Liver (tissue), 9 donors: ENCODE data around the gene SIK3. TPM values are rescaled to one million over a fixed set of nuclear protein-coding genes. Genes with fewer than 3 reads are reported as not detected.

ENCODE experiments used
- DNase-seq: peaks from one replicate; pipeline ENCODE4 v3.0.0-alpha.2; 2017; ENCODE audit warnings: low spot score
- H3K27ac ChIP-seq, 2 donors: one replicate each; pipeline ENCODE4 v1.7.0; 2013; ENCODE audit warnings: inconsistent platforms in 2 of 2, low read length in 2 of 2, control low read depth in 1 of 2, low read depth in 1 of 2, mild to moderate bottlenecking in 1 of 2
- H3K27me3 ChIP-seq, 4 donors: one replicate each; pipeline versions ENCODE4 v1.6.1 to v1.7.0; 2013; ENCODE audit warnings: low read length in 3 of 4, inconsistent platforms in 1 of 4, mild to moderate bottlenecking in 1 of 4, moderate library complexity in 1 of 4; ENCODE audit not compliant: control insufficient read depth in 4 of 4, insufficient read depth in 4 of 4
- H3K36me3 ChIP-seq, 4 donors: one replicate each; pipeline versions ENCODE4 v1.6.1 to v1.7.0; 2013; ENCODE audit warnings: low read length in 3 of 4, mild to moderate bottlenecking in 3 of 4, low read depth in 1 of 4, moderate library complexity in 1 of 4; ENCODE audit not compliant: control insufficient read depth in 4 of 4, insufficient read depth in 3 of 4
- H3K4me1 ChIP-seq, 4 donors: one replicate each; pipeline versions ENCODE4 v1.6.1 to v1.7.0; 2013; ENCODE audit warnings: low read length in 3 of 4, mild to moderate bottlenecking in 3 of 4, moderate library complexity in 1 of 4; ENCODE audit not compliant: control insufficient read depth in 4 of 4, insufficient read depth in 4 of 4
- H3K4me3 ChIP-seq, 3 donors: one replicate each; pipeline versions ENCODE4 v1.6.1 to v1.7.0; 2013; ENCODE audit warnings: low read length in 3 of 3, control low read depth in 1 of 3, low read depth in 1 of 3, mild to moderate bottlenecking in 1 of 3
- H3K9ac ChIP-seq, 2 donors: one replicate each; pipeline ENCODE4 v1.7.0; 2013; ENCODE audit warnings: low read length in 2 of 2, mild to moderate bottlenecking in 2 of 2, moderate library complexity in 2 of 2, control low read depth in 1 of 2, low read depth in 1 of 2
- H3K9me3 ChIP-seq, 4 donors: one replicate each; pipeline versions ENCODE4 v1.6.1 to v1.7.0; 2013; ENCODE audit warnings: low read length in 3 of 4; ENCODE audit not compliant: control insufficient read depth in 4 of 4
- ATF3 ChIP-seq: IDR thresholded peaks from 2 replicates; pipeline ENCODE4 v1.6.1; 2016; ENCODE audit warnings: antibody characterized with exemption
- CTCF ChIP-seq: fragments of 150-350 bp; IDR thresholded peaks from 2 replicates; pipeline ENCODE4 v1.5.1; 2017; ENCODE audit warnings: improper control_type of control experiment, low read depth, low read length; ENCODE audit not compliant: missing input control
- FOXA1 ChIP-seq: IDR thresholded peaks from 2 replicates; pipeline ENCODE4 v1.6.1; 2016; ENCODE audit warnings: antibody characterized with exemption
- FOXA2 ChIP-seq: IDR thresholded peaks from 2 replicates; pipeline ENCODE4 v1.6.1; 2016; ENCODE audit warnings: antibody characterized with exemption
- GABPA ChIP-seq, 2 donors: IDR thresholded peaks in 1 of 2; conservative IDR thresholded peaks in 1 of 2; 2 replicates each; pipeline ENCODE4 v1.6.1; 2016; ENCODE audit warnings: antibody characterized with exemption in 2 of 2, mild to moderate bottlenecking in 1 of 2, moderate library complexity in 1 of 2
- HNF4A ChIP-seq, 2 donors: conservative IDR thresholded peaks; 2 replicates each; pipeline ENCODE4 v1.6.1; 2016; ENCODE audit warnings: antibody characterized with exemption in 2 of 2, mild to moderate bottlenecking in 2 of 2
- HNF4G ChIP-seq: IDR thresholded peaks from 2 replicates; pipeline ENCODE4 v1.6.1; 2016; ENCODE audit warnings: antibody characterized with exemption
- JUND ChIP-seq, 2 donors: IDR thresholded peaks; 2 replicates each; pipeline ENCODE4 v1.6.1; 2016; ENCODE audit warnings: antibody characterized with exemption in 2 of 2
- MAX ChIP-seq: IDR thresholded peaks from 2 replicates; pipeline ENCODE4 v1.6.1; 2016; ENCODE audit warnings: antibody characterized with exemption
- NR2F2 ChIP-seq: IDR thresholded peaks from 2 replicates; pipeline ENCODE4 v1.6.1; 2016; ENCODE audit warnings: antibody characterized with exemption
- RAD21 ChIP-seq, 2 donors: IDR thresholded peaks; 2 replicates each; pipeline ENCODE4 v1.6.1; 2016; ENCODE audit warnings: antibody characterized with exemption in 2 of 2, mild to moderate bottlenecking in 2 of 2
- REST ChIP-seq: IDR thresholded peaks from 2 replicates; pipeline ENCODE4 v1.6.1; 2016; ENCODE audit warnings: antibody characterized with exemption, mild to moderate bottlenecking
- RXRA ChIP-seq, 2 donors: IDR thresholded peaks; 2 replicates each; pipeline ENCODE4 v1.6.1; 2017 to 2018; ENCODE audit warnings: antibody characterized with exemption in 2 of 2, mild to moderate bottlenecking in 1 of 2
- TAF1 ChIP-seq: conservative IDR thresholded peaks from 2 replicates; pipeline ENCODE4 v1.6.1; 2016; ENCODE audit warnings: antibody characterized with exemption, mild to moderate bottlenecking
- WGBS: extraction: QIAGEN DNeasy Blood & Tissue Kit; methylation state at CpG from one replicate; pipeline ENCODE4 v1.1.7; 2013; 5-methylcytosine and 5-hydroxymethylcytosine counted together
- polyA plus RNA-seq, 2 donors: library from polyadenylated mRNA; stranded (reverse) in 1 of 2; unstranded in 1 of 2; fragments of 200-250 nt in 1 of 2; fragments of >200 nt in 1 of 2; fragmentation: Nextera tagmentation in 1 of 2; extraction: Ambion mirVana in 1 of 2; gene quantifications; one replicate each; pipeline versions ENCODE4 v1.2.1 to v1.2.3, GENCODE V29; 2013 to 2015
- total RNA-seq, 2 donors: library from RNA; depleted of rRNA; stranded (reverse); fragments of >200 nt; gene quantifications; one replicate each; pipeline ENCODE4 v1.2.3, GENCODE V29; 2014
- TF ChIP-seq, protein P1 (sequence below): IDR thresholded peaks from 2 replicates; pipeline ENCODE4 v1.6.1; 2016; ENCODE audit warnings: antibody characterized with exemption
- donor health status: healthy.
- donor health status: healthy.
- donor health status: healthy.
- donor health status: healthy.
- donor health status: healthy.

The SIK3 gene
- total and polyA plus RNA-seq, 4 donors: 6.9 to 52.4 (median 14.4) TPM

DNA sequence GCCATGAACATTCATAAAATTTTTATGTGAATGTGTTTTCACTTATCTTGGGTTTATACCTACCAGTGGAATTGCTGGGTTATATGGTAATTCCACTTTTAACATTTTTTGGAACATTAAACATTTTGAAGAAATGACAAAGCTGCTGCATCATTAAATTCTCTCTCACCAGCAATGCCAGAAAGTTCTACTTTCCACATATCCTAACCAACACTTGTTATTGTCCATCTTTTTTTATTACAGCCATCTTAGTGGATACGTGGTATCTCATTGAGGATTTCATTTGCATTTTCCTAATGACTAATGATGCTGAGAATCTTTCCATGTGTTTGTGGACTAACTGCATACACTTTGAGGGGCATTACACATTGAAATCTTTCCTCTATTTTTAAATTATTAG, 122.6 kb downstream of the SIK3 start:
- Histone ChIP-seq H3K27ac (no peak overlapping the region), H3K4me3 (no peak overlapping the region), H3K9ac (no peak overlapping the region), H3K36me3 (no peaks in the 10 kb centered on the region), H3K9me3 (no peaks in the 10 kb centered on the region), H3K4me1 (peaks cover 2 to 13% (median 8%) of the 10 kb centered on the region in 4 donors), H3K27me3 (no peaks in the 10 kb centered on the region)
- DNase-seq: no peak
- TF ChIP-seq RXRA (IDR thresholded peaks at IDR 0.05): no peak
- WGBS: 94% methylated on average over 1 of the region's 1 CpG

DNA sequence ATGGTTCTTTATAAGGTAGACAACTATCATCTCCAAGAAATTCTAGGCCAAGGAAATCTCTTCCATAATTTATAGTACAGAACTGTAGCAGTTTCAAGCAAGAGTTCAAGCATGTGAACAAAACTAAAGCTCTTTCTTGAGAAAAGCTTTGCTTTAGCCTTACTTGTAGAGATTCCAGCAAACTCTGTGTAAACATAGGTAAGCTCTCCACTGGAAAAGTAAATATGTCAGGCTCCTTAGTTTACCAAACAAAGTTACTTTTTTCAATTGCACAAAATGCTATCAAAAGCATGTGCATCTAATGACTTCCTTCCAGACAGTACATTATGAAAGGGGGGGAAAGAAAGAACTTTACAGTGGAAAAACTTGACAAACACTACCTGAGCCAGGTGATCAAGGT, 125.0 kb downstream of the SIK3 start:
- H3K36me3 ChIP-seq: no peaks in the 10 kb centered on the region
- H3K4me3 ChIP-seq: no peak overlapping the region
- H3K4me1 ChIP-seq: peaks cover 2 to 13% (median 8%) of the 10 kb centered on the region in 4 donors
- no peak overlapping the region for H3K9ac ChIP-seq
- H3K9me3 ChIP-seq: no peaks in the 10 kb centered on the region
- peak; percentile 53 for TF ChIP-seq FOXA2
- TF ChIP-seq RXRA (IDR thresholded peaks at IDR 0.05): no peak
- TF ChIP-seq FOXA1: peak; percentile 47
- no peak overlapping the region for H3K27ac ChIP-seq
- DNase-seq: no peak
- no peaks in the 10 kb centered on the region for H3K27me3 ChIP-seq

- H3K4me3 ChIP-seq: no peak overlapping the region
- no peak for DNase-seq
- WGBS: 82% methylated on average over 4 of the region's 4 CpGs
- no peaks in the 10 kb centered on the region for H3K36me3 ChIP-seq
- H3K27me3 ChIP-seq: no peaks in the 10 kb centered on the region
- no peak overlapping the region for H3K27ac ChIP-seq
- H3K9ac ChIP-seq: no peak overlapping the region
- H3K4me1 ChIP-seq: peaks cover 2 to 13% (median 8%) of the 10 kb centered on the region in 4 donors
- H3K9me3 ChIP-seq: no peaks in the 10 kb centered on the region
- TF ChIP-seq TAF1 (no peak), RAD21 (IDR thresholded peaks at IDR 0.05) (peak; percentile 43 to 49)
Observed at GRCh38 chr11:116972691-116973090, 125.5 kb downstream of the SIK3 start.

DNA sequence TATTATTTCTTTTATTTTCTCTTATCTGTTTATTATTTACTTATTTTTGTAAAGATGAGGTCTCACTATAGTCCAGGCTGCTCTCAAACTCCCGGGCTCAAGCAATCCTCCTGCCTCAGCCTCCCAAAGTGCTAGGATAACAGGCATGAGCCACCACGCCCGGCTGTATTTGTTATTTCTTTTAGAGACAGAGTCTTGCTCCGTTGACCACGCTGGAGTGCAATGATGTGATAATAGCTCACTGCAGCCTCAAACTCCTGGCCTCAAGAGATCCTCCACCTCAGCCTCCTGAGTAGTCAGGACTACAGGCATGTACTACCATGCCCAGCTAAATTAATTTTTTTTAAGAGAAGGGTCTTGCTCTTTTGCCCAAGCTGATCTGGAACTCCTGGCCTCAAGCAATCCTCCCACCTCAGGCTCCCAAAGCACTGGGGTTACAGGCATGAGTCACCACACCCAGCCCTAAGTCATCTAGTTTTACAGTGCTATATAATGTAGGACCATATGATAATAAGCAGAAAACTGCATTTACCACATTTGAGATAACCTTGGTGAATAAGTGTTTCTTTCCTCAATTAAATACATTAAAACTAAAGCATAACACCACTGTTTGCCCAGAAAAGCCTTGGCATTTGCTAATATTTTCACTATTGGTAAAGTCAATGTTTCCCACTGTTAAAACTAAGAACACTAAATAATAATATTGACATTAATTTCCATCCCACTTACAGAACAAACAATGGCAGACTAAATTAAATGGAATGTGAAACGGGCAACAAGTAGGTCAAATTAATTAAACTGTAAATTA, 127.5 kb downstream of the SIK3 start:
- no peak for DNase-seq
- Histone ChIP-seq H3K4me1 (peaks cover 0 to 10% (median 4%) of the 10 kb centered on the region in 4 donors), H3K4me3 (no peak overlapping the region)
- TF ChIP-seq ATF3: no peak
- no peak for TF ChIP-seq TAF1
- no peak for TF ChIP-seq FOXA2
- TF ChIP-seq JUND (IDR thresholded peaks at IDR 0.05): no peak
- no peak for TF ChIP-seq RAD21 (IDR thresholded peaks at IDR 0.05)
- TF ChIP-seq GABPA (IDR thresholded peaks at IDR 0.05 in 1 of 2, conservative IDR thresholded peaks at IDR 0.05 in 1 of 2): no peak
- TF ChIP-seq, protein P1, sequence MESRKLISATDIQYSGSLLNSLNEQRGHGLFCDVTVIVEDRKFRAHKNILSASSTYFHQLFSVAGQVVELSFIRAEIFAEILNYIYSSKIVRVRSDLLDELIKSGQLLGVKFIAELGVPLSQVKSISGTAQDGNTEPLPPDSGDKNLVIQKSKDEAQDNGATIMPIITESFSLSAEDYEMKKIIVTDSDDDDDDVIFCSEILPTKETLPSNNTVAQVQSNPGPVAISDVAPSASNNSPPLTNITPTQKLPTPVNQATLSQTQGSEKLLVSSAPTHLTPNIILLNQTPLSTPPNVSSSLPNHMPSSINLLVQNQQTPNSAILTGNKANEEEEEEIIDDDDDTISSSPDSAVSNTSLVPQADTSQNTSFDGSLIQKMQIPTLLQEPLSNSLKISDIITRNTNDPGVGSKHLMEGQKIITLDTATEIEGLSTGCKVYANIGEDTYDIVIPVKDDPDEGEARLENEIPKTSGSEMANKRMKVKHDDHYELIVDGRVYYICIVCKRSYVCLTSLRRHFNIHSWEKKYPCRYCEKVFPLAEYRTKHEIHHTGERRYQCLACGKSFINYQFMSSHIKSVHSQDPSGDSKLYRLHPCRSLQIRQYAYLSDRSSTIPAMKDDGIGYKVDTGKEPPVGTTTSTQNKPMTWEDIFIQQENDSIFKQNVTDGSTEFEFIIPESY: no peak
- TF ChIP-seq MAX: no peak
- no peak for TF ChIP-seq NR2F2
- TF ChIP-seq REST: no peak
- no peak for TF ChIP-seq HNF4A (conservative IDR thresholded peaks at IDR 0.05)
- TF ChIP-seq FOXA1: no peak
- TF ChIP-seq RXRA (IDR thresholded peaks at IDR 0.05): no peak
- no peak for TF ChIP-seq HNF4G
- no peak for TF ChIP-seq CTCF

More for the DNA sequence above, 127.5 kb downstream of the SIK3 start:
- Histone ChIP-seq H3K9me3 (no peaks in the 10 kb centered on the region), H3K27ac (no peak overlapping the region), H3K9ac (no peak overlapping the region), H3K27me3 (no peaks in the 10 kb centered on the region), H3K36me3 (no peaks in the 10 kb centered on the region)
- 81% methylated on average over 6 of the region's 6 CpGs for WGBS
